Activated CD8-positive, alpha-beta memory T cell treated with anti-CD3 and anti-CD28 coated beads for 36 hours (primary cell): ENCODE measurements around the gene UBE2G2. TPM values are rescaled to one million over a fixed set of nuclear protein-coding genes. Genes with fewer than 3 reads are reported as not detected.
"Not testable (repeated sequence)": the region's sequence is repeated elsewhere in the genome, so short reads cannot be mapped to it uniquely, and the experiment has no call there.

ENCODE experiments used
- CTCF ChIA-PET: fragments of 350-600 bp; sonication (Branson Sonifier 250); formaldehyde crosslinking; loops from one replicate; lab custom pipeline; 2021; ENCODE audit warnings: antibody characterized with exemption; lab: Charles Lee
- POLR2A ChIA-PET: fragments of 350-600 bp; sonication (Branson Sonifier 250); formaldehyde crosslinking; loops from one replicate; lab custom pipeline; 2021; ENCODE audit warnings: antibody characterized with exemption; lab: Charles Lee
- total RNA-seq, 2 experiments: library from RNA; stranded (reverse); gene quantifications; one replicate each; pipeline ENCODE4 v1.2.3, GENCODE V29; 2021

The UBE2G2 gene
- total RNA-seq, 2 experiments from 2014 or later: 119 to 121 TPM

- CTCF ChIA-PET: no interaction called here
- POLR2A ChIA-PET: interaction anchor here (0.7 kb wide), 1 partner anchor 705 kb away, joined by 3 read pairs; no protein-coding TSS in a partner anchor
Observed at GRCh38 chr21:44838039-44838895, 36.6 kb upstream of the UBE2G2 start.

GRCh38 chr21:44837537-44837936 lies 35.9 kb upstream of the UBE2G2 start:
- ChIA-PET CTCF (interaction anchor here (0.7 kb wide), 1 partner anchor 452 kb away, joined by 5 read pairs; no protein-coding TSS in a partner anchor), POLR2A (interaction anchor here (0.7 kb wide), 1 partner anchor 705 kb away, joined by 3 read pairs; no protein-coding TSS in a partner anchor)

- ChIA-PET POLR2A (no interaction called here), CTCF (interaction anchor here (0.7 kb wide), 1 partner anchor 453 kb away, joined by 5 read pairs; no protein-coding TSS in a partner anchor)
Observed at GRCh38 chr21:44836666-44837471, 35.2 kb upstream of the UBE2G2 start.

GRCh38 chr21:44836349-44836665 lies 34.7 kb upstream of the UBE2G2 start:
- POLR2A ChIA-PET: no interaction called here
- CTCF ChIA-PET: no interaction called here

- POLR2A ChIA-PET: no interaction called here
Observed at GRCh38 chr21:44835647-44835973, 34.0 kb upstream of the UBE2G2 start.

GRCh38 chr21:44834951-44835646 lies 33.5 kb upstream of the UBE2G2 start:
- POLR2A ChIA-PET: no interaction called here
- CTCF ChIA-PET: no interaction called here

More at GRCh38 chr21:44835647-44835973, 34.0 kb upstream of the UBE2G2 start:
- CTCF ChIA-PET: no interaction called here

- ChIA-PET POLR2A (no interaction called here), CTCF (no interaction called here)
Observed at GRCh38 chr21:44834231-44834950, 32.8 kb upstream of the UBE2G2 start.

- CTCF ChIA-PET: no interaction called here
- POLR2A ChIA-PET: no interaction called here
Observed at GRCh38 chr21:44833663-44834062, 32.0 kb upstream of the UBE2G2 start.

GRCh38 chr21:44832516-44833255 lies 31.1 kb upstream of the UBE2G2 start:
- CTCF ChIA-PET, POLR2A ChIA-PET: not testable (repeated sequence)

- ChIA-PET CTCF (no interaction called here), POLR2A (no interaction called here)
Observed at GRCh38 chr21:44831227-44831860, 29.7 kb upstream of the UBE2G2 start.

GRCh38 chr21:44829507-44830092 lies 28.0 kb upstream of the UBE2G2 start:
- ChIA-PET POLR2A (interaction anchor here (0.9 kb wide), 1 partner anchor 43 kb away, joined by 4 read pairs; no protein-coding TSS in a partner anchor), CTCF (interaction anchor here (1.2 kb wide), 1 partner anchor 15 kb away, joined by 3 read pairs; no protein-coding TSS in a partner anchor)

GRCh38 chr21:44828362-44829056 lies 26.9 kb upstream of the UBE2G2 start:
- ChIA-PET CTCF (interaction anchor here (1.2 kb wide), 1 partner anchor 14 kb away, joined by 3 read pairs; no protein-coding TSS in a partner anchor), POLR2A (no interaction called here)

GRCh38 chr21:44823179-44823660 lies 21.6 kb upstream of the UBE2G2 start:
- ChIA-PET CTCF (no interaction called here), POLR2A (no interaction called here)

GRCh38 chr21:44822484-44823178 lies 21.0 kb upstream of the UBE2G2 start:
- CTCF ChIA-PET: no interaction called here
- POLR2A ChIA-PET: no interaction called here

- ChIA-PET CTCF (no interaction called here), POLR2A (no interaction called here)
Observed at GRCh38 chr21:44820851-44821250, 19.2 kb upstream of the UBE2G2 start.
